ENCODE results near the gene HMX1. TPM values are rescaled to one million over a fixed set of nuclear protein-coding genes. Genes with fewer than 3 reads are reported as not detected.

The HMX1 gene
- total RNA-seq (2022; extraction: Qiagen RNA extraction; ENCODE audit: low read depth) = 0.09 to 0.43 TPM (median 0.18 TPM) in 4 of 5 replicates, not detected in the other

DNA sequence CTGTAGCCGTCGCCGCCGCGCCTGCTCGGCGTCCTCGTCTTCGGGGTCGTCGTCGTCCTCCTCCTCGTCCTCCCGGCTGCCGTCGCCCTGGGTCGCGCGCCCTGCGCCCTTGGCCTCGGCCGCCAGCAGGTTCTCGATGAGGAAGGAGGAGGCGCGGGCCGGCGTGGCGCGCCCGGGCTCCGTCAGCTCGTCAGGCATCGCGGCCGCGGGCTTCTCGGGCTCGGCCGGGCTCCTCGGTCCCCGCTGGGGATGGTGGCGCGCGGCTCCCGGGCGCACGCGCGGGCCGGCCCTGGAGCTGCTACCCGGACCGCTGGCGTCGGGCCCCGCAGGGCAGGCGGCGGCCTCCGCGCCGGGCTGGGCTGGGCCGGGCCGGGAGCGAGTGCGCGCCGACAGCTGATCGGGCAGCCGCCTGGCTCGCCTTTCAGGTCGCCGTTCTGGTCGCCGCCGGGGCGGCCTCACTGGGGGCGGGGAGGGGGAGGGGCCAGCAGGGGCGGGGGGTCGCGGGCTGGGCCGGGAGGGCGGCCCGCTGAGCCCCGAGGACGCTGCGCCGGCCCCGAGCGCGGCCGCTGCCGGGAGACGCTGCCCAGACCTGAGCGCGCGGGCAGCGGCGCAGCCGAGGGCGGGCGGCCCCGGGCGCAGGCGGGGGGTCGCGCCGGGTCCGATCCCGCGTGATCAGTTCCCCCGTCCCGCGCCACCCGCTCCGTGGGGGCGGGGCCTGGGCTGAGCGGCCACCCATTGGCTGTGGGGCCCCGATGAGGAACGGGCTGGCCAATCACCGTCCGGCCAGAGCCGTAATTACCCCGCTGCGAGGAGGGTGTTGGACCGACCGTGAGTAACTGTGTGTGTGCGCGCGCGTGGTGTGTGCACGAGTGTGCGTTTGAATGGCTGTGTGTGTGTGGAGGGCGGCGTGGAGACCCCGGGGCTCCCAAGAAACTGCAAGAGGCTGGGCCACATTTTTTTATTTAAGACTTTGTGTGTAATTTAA lies at the start of gene HMX1:
TSS of gene HMX1 (minus strand) at position 423 of the 985 bp plus-strand sequence. CDS start at position 198, 225 bp downstream.

Measured in A549 treated with GW870086 at 1 μM for 4 hours (cell line).